ENCODE results near the gene RASL11A.

DNA sequence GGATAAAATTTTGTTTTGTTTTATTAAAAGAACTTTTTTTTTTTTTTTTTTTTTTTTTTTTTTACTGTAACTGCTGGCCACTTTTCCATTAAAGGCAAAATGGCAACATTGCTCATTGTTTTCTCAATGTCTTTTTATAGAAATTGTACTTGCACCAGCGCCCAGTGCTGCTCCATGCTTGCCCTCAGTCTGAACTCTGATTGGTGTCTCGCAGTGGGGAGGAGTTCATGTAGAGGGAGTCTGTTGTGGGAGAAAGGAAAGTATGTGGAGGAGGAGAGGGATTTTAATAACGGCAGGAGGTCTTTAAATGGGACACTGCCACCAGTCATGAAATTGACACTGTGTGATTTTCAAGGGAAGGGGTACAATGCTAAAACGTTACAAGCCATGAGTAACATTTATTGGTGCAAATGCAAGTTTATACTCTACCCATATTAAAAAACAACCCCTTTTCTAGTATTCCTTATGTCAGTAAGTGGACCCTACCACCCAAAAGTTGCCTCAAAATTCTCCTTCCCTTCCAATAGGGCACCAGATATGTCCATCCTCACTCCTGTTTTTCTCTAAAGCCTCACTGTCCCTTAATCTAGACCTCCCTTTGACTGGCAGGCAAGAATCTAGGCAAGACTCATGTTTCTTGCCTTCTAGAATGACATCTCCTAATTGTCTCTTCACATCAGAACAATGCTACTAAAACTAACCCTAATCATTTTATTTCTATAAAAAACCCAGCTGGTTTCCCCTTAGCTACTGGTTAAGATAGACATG is 3.2 kb downstream of the RASL11A start:
- TF ChIP-seq, protein P1, sequence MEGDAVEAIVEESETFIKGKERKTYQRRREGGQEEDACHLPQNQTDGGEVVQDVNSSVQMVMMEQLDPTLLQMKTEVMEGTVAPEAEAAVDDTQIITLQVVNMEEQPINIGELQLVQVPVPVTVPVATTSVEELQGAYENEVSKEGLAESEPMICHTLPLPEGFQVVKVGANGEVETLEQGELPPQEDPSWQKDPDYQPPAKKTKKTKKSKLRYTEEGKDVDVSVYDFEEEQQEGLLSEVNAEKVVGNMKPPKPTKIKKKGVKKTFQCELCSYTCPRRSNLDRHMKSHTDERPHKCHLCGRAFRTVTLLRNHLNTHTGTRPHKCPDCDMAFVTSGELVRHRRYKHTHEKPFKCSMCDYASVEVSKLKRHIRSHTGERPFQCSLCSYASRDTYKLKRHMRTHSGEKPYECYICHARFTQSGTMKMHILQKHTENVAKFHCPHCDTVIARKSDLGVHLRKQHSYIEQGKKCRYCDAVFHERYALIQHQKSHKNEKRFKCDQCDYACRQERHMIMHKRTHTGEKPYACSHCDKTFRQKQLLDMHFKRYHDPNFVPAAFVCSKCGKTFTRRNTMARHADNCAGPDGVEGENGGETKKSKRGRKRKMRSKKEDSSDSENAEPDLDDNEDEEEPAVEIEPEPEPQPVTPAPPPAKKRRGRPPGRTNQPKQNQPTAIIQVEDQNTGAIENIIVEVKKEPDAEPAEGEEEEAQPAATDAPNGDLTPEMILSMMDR (IDR thresholded peaks at IDR 0.05), result no peak
- TF ChIP-seq POLR2A (IDR thresholded peaks at IDR 0.05), result no peak
